Stimulated activated CD8-positive, alpha-beta memory T cell treated with anti-CD3 and anti-CD28 coated beads, Interleukin-15, amount 100 ng/mL, for 1 hour (primary cell): Measurements from ENCODE around the gene CDC25B.

Experiments used
- DNase-seq: peaks from one replicate; pipeline ENCODE4 v3.0.0-alpha.2; 2020; ENCODE audit warnings: low read depth

CDC25B gene

GRCh38 chr20:3764659-3765058 lies 31.5 kb upstream of the CDC25B start:
- no peak for DNase-seq

DNA sequence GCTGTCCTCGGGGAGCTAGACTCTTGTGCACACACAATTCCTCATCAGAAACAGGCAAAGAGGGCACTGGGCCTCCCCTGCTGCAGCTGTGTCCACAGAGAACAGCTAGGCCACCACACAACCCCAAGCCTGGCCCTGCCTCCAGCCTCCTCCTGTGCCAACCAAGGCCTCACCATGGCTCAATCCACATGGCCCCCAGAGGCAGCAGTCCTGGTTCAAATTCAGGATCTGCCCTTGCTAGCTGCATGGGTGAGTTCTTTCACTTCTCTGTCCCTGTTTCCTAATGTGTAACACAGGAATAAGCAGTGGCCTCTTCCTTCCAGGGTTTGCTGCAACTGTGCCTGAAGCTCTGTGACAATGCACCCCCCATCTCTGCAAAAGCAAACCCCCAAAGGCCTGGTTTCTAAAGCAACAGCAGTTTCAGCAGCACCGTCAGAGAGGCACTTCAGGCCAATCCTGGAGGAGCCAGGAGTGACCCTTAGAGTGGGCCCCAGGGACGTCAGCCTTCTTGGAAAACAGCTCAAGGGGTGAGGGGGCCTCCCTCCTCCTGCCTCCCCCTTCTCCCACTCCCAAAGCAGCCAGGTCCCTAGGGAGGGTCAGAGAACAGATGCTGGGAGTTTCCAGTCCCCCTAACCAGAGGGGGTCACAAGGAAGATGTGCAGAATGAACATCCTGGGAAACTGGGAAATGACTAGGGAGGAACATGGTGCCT lies 30.8 kb upstream of the CDC25B start:
- DNase-seq, result no peak

DNA sequence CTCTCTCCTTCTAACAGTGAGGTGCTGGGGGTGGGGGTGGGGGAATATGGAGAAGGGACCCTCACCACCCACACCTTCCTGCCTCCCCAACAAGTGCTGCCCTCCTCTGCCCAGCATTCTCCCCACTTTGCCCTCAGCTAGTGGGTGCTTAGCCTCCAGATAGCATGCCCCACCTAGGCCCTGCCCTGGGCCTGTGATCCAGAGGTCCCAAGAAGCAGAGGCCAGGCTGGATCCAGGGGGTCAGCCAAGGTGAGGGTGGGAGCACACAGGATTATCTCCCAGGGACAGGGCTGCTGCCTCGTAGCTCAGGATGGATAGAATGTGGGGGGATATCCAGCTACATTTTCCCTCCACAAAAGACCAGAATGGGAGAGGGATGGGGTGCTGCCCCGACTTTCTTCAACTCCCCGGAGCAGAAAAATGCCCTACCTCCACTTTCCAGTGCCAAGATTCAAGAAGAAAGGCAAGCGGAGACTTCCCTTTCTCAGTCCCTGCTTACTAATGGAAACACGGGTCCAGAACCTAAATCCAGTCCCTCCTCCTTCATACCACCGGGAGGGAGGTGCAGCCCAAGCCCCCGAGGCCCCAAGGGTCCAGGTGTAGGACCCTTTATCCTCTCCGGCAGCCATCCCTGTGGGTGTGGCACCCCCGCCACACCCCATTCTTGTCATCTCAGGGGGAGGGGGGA lies 29.5 kb upstream of the CDC25B start:
- DNase-seq, result no peak

- DNase-seq, result no peak
These were observed 29.0 kb upstream of the CDC25B start for GRCh38 chr20:3767110-3767426.

DNA sequence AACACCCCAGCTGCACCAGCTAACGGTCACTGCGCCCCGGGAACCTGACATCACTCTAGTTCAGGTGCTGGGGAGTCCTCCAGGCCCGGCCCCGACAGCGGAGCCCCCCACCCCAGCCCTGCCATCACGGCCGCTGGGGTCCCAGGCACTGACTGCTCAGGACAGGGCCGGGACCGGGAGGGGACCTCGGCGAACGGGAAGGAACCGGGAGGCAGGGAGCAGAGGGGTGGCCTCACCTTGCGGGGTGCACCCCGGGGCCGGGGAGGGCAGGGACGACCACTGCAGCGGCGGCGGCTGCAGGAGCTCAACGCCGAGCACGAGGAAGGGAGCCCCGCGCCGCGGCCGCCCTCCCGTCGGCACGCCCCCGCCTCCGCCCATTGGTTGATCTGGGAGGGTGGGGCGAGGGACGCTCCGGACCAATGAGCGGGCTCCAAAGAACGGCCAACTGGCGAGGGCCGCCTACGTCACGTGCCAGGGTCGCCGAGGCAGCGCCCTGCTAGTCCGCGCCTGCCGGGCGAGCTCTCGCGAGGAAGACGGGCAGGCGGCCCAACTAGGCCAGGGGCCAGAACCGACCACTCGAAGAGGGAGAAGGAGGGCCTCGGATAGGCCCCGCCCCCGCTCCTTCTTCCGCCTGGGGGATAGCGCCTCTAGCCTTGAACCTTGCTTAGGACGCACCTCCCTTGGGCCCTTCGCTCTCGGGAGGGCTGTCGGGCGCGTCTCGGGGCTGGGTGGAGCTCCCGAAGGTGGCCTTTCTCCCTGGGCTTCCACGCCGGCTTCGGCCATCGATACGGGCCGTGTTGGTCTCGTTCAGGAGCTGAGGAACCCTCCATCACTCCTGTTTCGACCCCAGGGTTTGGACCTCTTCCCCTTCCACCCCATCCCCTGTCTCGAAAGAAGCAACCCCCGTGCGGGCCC lies 28.4 kb upstream of the CDC25B start, which contains the start of gene ADISSP:
Gene ADISSP (minus strand): TSS at position 327 of the 915 bp plus-strand sequence. CDS start 7,653 bp downstream, outside the sequence.
- DNase-seq, result peak; percentile 90

DNA sequence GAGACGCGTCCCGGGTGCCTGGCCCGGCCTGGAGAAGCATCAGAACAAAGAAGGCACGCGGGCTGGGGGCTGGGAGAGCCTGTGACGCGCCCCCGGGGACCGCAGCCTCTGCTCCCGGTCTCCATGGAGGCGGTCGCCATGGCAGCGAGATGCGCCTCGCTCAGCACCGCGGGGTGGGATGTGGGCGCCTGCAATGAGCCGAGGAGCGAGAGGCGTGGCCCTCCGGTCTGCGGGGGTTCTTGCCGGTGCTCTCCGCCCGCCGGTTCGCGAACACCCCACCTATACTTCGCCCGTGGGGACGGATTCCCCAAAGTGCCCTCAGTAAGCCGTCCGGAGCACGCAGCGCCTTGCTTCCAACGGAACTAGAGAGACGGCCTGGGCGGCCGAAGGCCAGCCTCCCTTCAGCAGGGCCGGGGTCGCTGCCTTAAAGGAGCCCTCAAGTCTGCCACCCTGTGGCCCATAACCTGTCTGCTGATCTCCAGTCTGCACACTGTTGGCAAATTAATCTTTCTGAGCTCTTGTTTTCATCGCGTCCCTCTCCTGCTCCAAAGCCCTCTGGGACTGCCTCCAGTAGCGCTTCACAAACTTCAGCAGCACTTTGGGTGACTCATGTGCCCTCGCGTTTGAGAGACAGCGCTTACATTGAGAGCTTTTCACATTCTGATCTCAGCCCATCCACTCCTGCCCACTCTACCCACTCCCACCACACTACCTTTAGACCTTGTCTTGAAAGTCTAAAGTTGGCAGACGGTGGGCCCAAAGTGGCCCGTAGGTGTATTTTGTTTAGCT lies 27.6 kb upstream of the CDC25B start:
- DNase-seq, result peak; percentile 66

DNA sequence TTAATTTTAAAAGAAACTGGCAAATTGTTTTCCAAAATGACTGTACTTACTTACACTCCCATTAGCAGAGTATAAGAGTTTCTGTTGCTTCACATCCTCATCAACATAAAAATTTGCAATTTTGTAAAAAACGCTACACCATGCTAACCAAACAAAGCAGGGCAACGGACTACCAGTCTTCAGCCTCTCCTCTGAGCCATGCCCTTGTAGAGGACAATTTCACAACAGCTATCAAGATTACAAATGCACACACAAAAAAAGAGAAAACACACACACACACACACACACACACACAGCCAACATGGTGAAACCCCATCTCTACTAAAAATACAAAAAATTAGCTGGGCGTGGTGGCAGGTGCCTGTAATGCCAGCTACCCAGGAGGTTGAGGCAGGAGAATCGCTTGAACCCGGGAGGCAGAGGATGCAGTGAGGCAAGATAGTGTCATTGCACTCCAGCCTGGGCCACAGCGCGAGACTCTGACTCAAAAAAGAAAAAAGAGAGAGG lies 24.5 kb upstream of the CDC25B start:
- no peak for DNase-seq

- DNase-seq, result no peak
These were observed 20.5 kb upstream of the CDC25B start for GRCh38 chr20:3775457-3776108.

DNA sequence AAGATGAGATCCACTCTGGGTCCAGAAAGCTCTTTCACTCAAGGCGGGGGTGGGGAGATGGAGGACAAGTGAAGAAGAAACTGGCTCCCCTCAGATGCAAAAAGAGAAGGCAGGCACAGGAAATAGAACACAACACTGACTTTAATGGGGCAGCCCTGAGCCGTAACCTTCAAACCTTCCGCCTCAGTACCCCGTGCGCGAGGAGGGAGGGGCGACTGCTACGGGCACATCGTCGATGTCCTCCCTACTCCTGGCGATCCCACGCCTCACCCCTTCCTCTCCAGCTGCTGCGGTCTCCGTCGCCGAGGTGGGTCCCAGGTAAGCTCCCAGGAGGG lies 18.8 kb upstream of the CDC25B start:
- no peak for DNase-seq

DNA sequence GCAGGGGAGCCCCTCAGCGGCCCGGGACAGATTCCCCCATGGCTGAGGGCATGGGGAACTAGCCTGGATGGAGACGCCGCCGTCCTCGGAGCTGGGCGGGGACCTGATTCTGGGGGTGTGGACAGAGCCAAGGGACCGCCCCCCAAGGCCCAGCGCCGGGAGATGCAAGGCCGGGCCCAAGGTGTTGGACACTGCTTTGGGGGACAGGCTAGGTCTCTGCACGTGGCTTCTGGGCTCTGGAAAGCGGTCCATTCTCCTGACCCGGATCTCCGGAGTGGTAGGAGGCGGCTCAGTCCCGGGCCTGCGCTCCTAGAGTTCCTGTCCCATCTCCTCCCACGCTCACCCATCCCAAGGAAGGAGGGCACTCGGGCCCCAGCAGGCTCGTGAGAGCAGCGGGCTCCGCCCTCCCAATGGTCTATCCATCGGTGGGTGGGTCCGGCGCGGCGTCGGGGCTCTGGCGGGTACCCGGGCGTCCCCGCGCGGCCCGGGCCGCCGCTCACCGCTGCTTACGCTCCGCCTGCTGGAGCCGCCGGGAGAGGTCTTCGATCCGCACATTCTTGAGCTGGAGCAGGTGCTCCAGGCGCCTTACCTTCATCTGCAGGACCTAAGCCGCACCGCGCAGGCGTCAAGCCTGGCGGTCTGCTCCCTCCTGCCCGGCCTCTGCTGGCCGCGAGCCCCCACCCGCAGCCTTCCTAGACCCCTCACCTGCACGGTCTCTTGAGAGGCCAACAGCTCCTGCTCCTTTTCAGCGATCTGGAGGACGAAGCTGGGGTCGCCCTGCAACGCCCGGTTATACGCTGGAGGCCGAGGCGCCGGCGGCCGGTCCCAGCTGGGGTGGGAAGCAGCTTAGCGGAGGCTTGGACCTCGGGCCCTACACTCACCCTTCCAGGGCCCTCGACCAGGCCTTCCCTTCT lies 18.1 kb upstream of the CDC25B start:
- DNase-seq, result no peak

DNA sequence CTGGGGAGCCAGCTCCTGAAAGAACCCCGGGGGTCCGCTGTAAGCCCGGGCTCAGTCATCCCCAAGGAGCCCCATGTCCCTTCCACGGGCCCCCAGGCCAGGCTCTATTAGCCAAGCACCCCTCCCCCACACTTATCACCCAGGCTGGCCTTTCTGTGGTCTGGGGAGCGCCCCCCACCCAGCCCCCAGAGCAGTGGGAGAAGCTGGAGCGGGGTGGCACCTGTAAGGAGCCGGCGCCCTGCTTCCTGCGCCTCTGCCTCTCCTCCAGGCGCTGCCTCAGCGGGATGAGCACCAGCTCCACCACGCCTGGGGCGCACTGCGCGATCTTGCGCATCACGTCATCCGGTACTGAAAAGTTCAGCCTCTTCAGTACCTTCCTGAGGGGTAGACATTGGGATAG lies 17.1 kb upstream of the CDC25B start:
- no peak for DNase-seq

DNA sequence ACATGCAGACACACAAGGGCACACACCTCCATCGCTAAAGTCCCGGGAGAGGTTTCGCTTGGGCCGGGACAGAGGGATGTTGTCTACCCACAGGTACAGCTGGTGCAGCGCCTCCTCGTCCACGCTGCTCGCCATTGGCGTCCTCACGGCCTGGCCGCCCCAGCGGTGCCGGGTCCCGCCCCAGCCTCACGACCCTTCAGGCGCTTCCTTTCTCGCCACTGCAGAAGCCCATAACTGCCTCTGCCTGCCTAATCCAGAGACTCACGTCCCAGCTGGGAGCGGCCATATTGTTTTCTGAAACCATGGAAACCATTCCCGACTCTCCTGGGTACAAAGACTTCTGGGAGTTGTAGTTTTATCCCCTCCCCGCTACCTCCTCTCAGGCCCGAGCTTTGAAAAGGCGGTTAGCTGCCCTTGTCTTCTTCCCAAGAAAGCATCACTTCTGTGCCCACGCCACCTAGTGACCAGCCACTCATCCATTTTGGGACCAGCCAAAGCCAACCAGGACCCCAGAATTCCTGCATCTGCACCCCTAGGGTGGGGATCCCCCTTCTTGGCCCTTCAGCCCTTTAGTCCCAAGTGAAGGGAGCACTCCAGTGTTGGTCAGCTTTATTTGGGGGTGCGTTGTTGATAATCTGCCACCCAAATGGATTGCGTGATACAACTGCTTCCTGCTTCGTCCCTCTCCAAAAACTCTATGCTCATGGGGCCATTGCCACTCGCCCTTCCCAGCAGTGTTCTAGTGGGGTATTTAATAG lies 14.8 kb upstream of the CDC25B start, which contains the start of gene SPEF1:
Gene SPEF1 (minus strand): TSS at position 296 of the 758 bp plus-strand sequence. CDS start 161 bp downstream, at position 135.
- no peak for DNase-seq

- no peak for DNase-seq
These were observed 13.5 kb upstream of the CDC25B start for GRCh38 chr20:3782597-3782996.

- DNase-seq, result no peak
These were observed 13.0 kb upstream of the CDC25B start for GRCh38 chr20:3783068-3783489.

DNA sequence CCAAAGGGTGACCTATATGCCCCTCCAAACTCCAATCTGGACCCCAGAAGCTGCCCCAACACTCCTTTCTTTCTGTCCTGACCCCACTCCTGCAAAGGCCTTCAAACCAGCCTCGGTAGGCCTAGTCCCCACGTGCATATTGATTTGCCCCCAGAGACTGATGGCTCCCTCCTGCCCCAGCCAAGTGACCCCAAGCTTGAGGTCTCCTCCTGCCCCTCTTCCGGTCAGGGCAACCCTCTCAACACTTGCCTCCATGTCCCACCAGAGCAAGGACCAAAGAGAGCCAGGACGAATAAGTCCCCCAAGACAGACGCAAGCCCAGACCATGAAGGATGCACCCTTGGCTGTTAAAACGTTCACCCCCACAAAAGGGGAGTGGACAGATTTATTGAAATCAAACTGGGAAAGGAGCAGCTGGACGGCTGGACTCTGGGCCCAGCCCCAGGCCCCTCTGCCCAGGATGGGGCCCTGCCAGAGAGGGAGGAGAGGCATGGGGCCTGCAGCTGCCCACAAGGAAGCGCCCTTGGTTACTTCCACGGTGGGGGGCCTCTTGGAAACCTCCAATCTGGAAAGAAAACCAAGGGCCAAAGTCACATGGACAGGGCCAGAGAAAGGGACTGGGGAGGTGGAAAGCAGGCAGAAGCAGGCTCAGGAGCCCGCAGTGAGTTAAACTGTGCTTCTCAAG lies 12.5 kb upstream of the CDC25B start:
- DNase-seq, result no peak

DNA sequence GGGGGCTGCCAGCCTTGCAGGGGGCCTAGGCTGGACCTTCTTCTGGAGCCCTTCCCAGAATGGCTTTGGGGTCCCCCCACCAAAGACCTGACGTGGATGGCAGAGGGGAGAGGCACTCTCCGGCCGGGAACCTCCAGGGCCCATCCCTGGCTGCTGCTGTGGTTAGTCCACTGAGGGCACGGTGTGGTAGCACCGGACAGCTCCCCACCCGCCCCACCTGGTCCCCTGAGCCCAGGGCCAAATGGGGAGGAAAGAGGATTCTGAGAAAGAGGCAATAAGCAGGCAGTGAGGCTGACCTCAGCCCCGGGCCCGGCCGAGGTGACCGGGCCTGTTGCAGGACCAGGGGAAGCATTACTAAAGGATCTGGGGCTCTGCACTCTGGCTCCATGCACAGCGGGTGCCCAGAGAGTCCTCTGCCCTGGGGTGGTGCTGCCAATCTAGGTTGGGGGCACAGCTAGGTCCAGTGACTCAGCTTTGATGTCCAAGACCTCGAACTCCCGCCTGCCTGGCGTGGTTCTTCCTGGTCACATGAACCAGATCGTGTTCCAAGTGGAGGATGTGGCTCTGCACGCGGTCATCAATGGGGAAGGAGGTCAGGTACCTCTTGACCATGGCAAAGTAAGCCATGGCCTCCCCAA lies 11.8 kb upstream of the CDC25B start:
- no peak for DNase-seq

DNA sequence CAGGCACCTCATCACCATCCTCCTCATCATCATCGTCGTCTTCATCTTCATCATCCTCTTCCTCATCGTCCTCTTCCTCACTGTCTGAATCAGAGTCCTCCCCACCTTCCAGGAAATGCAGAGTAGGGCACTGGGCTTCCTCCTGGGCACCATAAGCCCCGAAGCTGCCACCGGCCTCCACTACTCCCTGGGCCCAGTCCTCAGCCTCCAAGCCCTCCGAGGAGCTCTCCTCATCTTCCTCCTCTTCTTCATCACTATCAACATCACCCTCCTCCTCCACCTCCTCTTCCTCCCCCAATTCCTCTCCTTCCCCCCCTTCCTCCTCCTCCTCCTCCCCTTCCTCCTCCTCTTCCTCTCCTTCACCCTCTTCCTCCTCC lies 11.3 kb upstream of the CDC25B start:
- no peak for DNase-seq
